Middle frontal gyrus (tissue), 1 donor: ENCODE measurements around the gene TP53TG5.
"Not testable (repeated sequence)": the region's sequence is repeated elsewhere in the genome, so short reads cannot be mapped to it uniquely, and the experiment has no call there.

ENCODE experiments used
- DNase-seq: peaks from one replicate; pipeline ENCODE4 v3.0.0-alpha.2; 2015; ENCODE audit warnings: low spot score; ENCODE audit errors: extremely low spot score

The TP53TG5 gene

GRCh38 chr20:45366631-45367030 is 11.5 kb downstream of the TP53TG5 start:
- no peak for DNase-seq

GRCh38 chr20:45366192-45366591 is 11.9 kb downstream of the TP53TG5 start:
- no peak for DNase-seq

GRCh38 chr20:45365444-45365970 is 12.6 kb downstream of the TP53TG5 start:
- DNase-seq = no peak

DNA sequence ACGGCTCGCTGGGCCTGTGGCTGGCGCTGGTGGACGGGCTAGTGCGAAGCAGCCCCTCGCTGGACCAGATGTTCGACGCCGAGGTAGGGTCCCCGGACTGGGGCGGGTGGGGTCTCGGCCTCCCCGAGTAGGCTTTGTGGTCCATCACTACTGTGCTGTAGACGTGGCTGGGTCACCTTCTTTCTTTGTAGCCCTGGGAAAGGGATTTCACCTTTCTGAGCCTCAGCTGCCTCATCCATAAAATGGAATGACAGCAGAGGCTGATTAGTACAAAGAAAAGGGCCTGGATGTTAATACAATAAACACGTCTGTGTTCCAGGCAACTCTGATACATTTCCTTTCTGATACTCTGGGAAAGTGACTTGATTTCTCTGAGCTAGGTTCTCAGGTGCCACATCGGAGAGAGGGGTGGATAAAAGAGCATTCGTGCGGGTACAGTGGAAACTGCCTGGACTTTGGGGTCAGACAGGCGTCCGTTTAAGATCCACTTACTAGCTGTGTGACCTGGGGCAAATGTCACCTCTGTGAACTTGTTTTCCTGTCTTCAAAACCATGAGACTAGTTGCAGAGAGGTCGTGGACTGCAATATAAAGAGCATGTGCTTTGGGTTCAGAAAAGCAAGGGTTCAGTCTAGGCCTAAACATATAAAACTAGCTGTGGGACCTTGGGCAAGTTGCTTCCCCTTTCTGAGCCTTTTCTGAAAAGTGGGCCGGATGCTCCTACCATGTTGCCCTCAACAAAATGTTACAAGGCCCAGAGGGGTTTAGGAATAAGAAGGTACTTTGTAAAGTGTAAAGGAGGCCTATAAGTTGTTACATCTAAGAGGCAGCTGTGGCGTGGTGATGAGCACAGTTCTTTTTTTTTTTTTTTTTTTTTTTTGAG is 14.3 kb downstream of the TP53TG5 start:
- DNase-seq = no peak

DNA sequence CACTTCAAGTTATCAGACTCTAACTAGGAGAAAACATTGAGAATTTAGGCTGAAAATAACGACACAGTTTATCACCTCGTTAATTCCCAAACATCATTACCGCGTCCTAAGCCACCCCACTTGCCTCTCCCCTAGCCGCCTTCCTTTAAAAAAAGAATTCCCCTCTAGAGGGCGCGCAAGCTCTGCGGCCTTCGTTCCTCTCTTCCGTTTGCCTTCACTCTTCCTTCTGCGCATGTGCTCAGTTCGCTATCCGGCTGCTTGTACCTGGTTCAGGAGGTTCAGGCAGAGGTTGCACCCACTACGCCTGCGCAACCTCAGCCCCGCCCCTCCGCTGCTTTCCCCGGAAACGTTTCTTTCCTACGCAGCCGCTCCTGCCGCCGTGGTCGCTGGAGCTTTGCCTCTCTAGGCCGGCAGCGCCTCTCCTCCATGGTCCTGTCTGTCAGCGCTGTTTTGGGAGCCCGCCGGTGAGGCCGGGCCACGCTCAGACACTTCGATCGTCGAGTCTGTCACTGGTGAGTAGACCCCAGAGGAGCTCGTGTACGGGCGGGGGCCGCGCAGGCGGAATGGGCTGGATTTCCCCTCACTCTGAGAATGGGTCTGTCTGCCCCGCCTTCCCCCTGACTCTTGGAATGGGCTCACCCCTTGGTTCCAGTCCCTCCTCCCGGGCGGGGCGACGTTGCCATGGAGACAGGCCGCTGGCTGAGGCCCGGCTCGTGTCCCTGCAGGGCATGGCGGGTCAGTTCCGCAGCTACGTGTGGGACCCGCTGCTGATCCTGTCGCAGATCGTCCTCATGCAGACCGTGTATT is 15.1 kb downstream of the TP53TG5 start, which contains the start of gene SYS1:
Gene SYS1 (plus strand): TSS at position 353 of the 807 bp plus-strand sequence. CDS start 376 bp downstream, at position 729.
- peak; percentile 97 for DNase-seq

GRCh38 chr20:45361793-45362192 is 16.3 kb downstream of the TP53TG5 start:
- no peak for DNase-seq

GRCh38 chr20:45359406-45360148 is 18.5 kb downstream of the TP53TG5 start:
- no peak for DNase-seq

DNA sequence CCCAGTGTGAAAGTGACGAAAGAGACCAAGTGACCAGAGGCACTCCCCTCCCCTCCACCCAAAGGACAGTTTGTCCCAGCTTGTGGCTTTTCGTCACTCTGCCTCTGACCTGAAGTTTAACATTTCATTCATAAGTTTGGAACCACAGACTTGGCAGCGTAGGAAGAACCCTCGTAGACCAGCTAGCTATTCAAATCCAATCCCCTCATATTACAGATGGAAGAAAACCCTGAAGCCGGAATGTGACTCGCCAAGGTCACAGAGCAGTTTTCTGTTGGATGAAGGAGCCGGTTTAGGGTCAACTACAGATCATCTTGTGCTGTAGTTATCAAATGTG is 19.1 kb downstream of the TP53TG5 start:
- DNase-seq = no peak

- DNase-seq = peak; percentile 58
Measured at GRCh38 chr20:45358282-45359068, 19.6 kb downstream of the TP53TG5 start.

GRCh38 chr20:45355209-45356084 is 22.7 kb downstream of the TP53TG5 start:
- no peak for DNase-seq

GRCh38 chr20:45354423-45355208 is 23.5 kb downstream of the TP53TG5 start:
- no peak for DNase-seq

DNA sequence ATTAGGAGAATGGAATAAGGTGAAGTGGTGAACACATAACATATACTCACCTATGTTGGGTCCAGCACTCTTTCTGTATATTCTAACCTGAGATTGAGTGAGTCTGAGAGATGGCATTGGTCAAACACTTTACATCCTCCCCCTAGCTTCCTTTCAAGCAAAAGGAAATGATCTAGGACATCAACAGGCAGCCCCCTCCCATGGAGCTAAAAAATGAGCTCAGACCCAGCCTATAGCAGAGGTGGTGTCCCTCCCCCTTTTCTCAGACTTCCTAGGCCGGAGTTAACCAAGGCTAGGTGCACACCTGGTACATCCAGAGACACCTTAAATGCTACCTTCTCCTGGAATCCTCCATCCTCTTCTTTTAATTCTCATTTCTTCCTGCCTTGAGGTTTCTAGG is 24.4 kb downstream of the TP53TG5 start:
- DNase-seq = no peak

GRCh38 chr20:45352729-45353128 is 25.4 kb downstream of the TP53TG5 start:
- no peak for DNase-seq

DNA sequence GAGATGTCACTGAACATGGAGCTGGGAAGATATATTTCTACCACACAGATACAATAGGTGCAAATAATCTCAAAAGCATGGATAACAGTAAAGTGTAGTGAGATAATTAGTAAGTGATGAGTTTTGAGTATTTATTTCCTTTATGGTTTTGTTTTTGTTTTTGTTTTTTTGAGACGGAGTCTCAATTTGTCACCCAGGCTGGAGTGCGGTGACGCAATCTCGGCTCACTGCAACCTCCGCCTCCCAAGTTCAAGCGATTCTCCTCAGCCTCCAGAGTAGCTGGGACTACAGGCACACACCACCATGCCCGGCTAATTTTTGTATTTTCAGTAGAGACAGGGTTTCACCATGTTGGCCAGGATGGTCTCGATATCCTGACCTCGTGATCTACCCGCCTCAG is 27.3 kb downstream of the TP53TG5 start:
- DNase-seq = not testable (repeated sequence)

GRCh38 chr20:45350217-45350616 is 27.9 kb downstream of the TP53TG5 start:
- DNase-seq = no peak

- DNase-seq = no peak
Measured at GRCh38 chr20:45347936-45348778, 30.0 kb downstream of the TP53TG5 start, which contains the start of gene SDC4. SDC4 (minus strand) TSS chr20:45348424; CDS start chr20:45348384, 40 bp downstream.

DNA sequence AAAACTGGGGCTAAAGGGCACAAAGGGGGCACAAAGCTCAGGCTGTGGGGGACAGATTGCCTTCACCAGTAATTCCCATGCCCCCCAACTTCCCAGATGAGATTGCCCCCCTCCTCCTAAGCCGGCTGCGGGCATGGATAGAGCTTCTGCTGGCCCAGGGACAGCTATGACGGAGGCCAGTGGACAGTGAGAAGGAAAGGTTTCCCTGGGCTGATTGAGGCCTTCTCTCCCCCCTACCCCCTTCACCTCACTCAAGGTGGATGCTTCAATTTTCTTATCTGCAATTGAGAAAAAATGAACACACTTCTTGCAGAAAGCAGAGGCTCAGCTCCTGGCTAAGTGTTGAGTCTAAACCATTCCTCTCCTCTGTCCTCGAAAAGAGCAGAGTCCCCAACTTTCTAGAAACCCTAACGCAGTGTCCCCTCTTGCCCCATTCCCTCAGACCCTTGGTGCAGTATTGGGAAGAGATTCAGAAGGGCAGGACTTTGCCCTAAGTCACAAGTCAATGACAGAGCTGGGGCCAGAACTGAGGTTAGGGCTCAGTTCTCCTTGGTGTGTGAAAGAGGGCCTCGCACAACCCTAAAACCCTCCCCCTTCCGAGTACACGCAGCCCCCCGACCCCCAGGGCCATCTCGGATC is 30.7 kb downstream of the TP53TG5 start:
- DNase-seq = no peak
